ENCODE data around the gene NCBP2L.

The NCBP2L gene

GRCh38 chrX:107777536-107777832 lies at the start of gene NCBP2L:
Gene NCBP2L, plus strand, starts transcription at chrX:107777733. Its CDS starts 16,488 bp downstream, at chrX:107794221.
- DNase-seq, result no peak

GRCh38 chrX:107728371-107729099 lies 49.0 kb upstream of the NCBP2L start:
- DNase-seq, result peak in 1 of 14 donors; percentile 1

- DNase-seq, result peak in 2 of 14 donors; percentile 3 to 19
Measured at GRCh38 chrX:107729558-107730297, 47.8 kb upstream of the NCBP2L start.

- no peak for DNase-seq
Measured at GRCh38 chrX:107730298-107730655, 47.3 kb upstream of the NCBP2L start.

GRCh38 chrX:107730991-107731766 lies 46.4 kb upstream of the NCBP2L start:
- no peak for DNase-seq

- peak in 11 of 14 donors; percentile 3 to 73 (median 47) for DNase-seq
Measured at GRCh38 chrX:107731831-107732502, 45.6 kb upstream of the NCBP2L start.

- DNase-seq, result no peak
Measured at GRCh38 chrX:107733686-107734085, 43.8 kb upstream of the NCBP2L start.

GRCh38 chrX:107734646-107735045 lies 42.9 kb upstream of the NCBP2L start:
- no peak for DNase-seq

- DNase-seq, result peak in 1 of 14 donors; percentile 11
Measured at GRCh38 chrX:107736781-107737531, 40.6 kb upstream of the NCBP2L start.

- DNase-seq, result peak in 5 of 14 donors; percentile 43 to 94 (median 47)
Measured at GRCh38 chrX:107738272-107738671, 39.3 kb upstream of the NCBP2L start.

- peak in 13 of 14 donors; percentile 2 to 96 (median 46) for DNase-seq
Measured at GRCh38 chrX:107738768-107739167, 38.8 kb upstream of the NCBP2L start.

- no peak for DNase-seq
Measured at GRCh38 chrX:107739541-107739940, 38.0 kb upstream of the NCBP2L start.

- peak in 1 of 14 donors; percentile 56 for DNase-seq
Measured at GRCh38 chrX:107741404-107741790, 36.1 kb upstream of the NCBP2L start.

- no peak for DNase-seq
Measured at GRCh38 chrX:107742700-107743191, 34.8 kb upstream of the NCBP2L start.

- DNase-seq, result no peak
Measured at GRCh38 chrX:107743995-107744394, 33.5 kb upstream of the NCBP2L start.

GRCh38 chrX:107744868-107745267 lies 32.7 kb upstream of the NCBP2L start:
- no peak for DNase-seq

- DNase-seq, result no peak
Measured at GRCh38 chrX:107747596-107748161, 29.9 kb upstream of the NCBP2L start.

GRCh38 chrX:107748506-107748905 lies 29.0 kb upstream of the NCBP2L start:
- DNase-seq, result no peak

GRCh38 chrX:107750263-107750662 lies 27.3 kb upstream of the NCBP2L start:
- no peak for DNase-seq

- DNase-seq, result no peak
Measured at GRCh38 chrX:107750861-107751445, 26.6 kb upstream of the NCBP2L start.

- DNase-seq, result peak in 1 of 14 donors; percentile 51
Measured at GRCh38 chrX:107752043-107752442, 25.5 kb upstream of the NCBP2L start.
